HG03575 (cell line): ENCODE measurements around the gene MPV17L2.
A peak's percentile ranks its signal among the peaks of the same experiment; 100 is the strongest.
"Not testable (repeated sequence)": the region's sequence is repeated elsewhere in the genome, so short reads cannot be mapped to it uniquely, and the experiment has no call there.

Source experiments
- ATAC-seq: cut with Tn5 transposase; IDR thresholded peaks from one replicate; pipeline ENCODE4 v1.9.1; 2021; ENCODE audit not compliant: unreplicated experiment, insufficient number of reproducible peaks, low FRiP score; ENCODE audit errors: extremely low read depth

Gene MPV17L2

DNA sequence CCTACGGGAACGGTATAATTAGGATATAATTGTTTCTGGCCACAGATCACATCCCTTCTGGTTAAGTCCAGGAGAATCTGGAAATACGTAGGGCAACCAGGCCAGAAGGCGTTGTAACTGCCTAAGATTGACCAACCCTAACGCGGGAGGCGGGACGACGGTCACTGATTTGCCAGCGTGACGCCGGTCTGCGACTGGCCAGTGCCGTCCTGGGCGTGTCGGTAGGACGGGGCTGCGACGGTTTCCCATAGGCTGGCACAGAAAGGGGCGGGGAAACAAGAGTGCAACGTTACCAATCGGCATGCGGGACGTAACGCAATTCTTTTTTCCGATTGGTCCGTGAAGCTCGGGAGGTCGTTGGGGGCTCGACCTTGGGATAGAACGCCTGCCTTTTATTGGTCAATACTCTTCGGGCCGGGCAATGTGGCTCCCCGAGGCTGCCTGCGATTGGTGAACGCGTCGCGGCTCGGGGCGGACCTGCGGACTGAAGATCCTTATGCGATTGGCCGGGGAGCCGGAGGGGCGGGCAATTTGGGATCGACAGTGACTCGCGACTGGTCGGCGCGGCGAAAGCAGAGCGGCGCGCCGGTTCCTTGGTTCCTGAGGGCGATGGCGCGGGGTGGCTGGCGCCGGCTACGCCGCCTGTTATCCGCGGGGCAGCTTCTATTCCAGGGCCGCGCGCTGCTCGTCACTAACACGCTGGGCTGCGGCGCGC is at the start of gene MPV17L2:
MPV17L2 (plus strand) TSS at position 546 of the 715 bp plus-strand sequence; CDS start at position 610, 64 bp downstream.
- ATAC-seq: peak; percentile 41

DNA sequence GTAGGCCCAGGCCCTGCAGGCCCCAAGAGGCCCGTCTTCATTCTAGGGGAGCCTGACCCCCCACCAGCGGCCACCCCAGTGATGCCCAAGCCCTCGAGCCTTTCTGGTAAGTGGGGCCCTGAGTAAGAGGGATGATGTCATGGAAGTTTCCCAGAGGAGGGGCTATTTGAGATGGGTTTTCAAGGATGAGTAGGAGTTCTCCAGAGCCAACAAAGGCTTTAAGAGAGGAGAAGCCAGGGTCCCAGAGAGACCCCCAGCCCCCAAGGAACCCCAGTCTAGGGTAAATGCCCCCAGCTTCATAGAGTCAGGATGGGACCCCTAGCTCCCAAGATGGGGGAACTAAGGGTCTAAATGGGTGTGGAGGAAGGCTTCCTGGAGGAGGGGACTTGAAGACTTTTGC is 49.1 kb upstream of the MPV17L2 start:
- no peak for ATAC-seq

DNA sequence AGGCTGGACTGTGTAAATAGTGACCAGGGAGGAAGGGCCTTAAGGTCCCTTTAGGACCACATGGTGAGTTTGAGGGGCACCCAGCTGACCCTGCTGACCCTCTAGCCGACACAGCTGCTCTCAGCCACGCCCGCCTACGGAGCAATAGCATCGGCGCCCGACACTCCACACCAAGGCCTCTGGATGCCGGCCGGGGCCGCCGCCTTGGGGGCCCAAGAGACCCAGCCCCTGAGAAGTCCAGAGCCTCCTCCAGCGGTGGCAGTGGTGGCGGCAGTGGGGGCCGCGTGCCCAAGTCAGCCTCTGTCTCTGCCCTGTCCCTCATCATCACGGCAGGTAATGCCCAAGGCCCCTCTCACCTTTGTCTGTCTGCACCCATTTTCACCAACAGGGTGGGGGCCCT is 48.7 kb upstream of the MPV17L2 start:
- no peak for ATAC-seq

DNA sequence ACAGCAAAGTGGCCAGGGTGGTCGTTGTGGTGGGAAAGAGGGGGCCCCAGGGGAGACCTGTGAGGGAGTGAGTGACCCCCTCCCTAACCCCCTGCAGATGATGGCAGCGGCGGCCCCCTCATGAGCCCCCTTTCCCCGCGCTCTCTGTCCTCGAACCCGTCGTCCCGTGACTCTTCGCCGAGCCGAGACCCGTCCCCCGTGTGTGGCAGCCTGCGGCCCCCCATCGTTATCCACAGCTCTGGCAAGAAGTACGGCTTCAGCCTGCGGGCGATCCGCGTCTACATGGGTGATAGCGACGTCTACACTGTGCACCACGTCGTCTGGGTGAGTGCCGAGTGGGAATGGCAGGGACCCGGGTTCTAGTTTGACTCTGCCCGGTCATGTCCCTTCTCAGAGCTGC is 48.1 kb upstream of the MPV17L2 start:
- ATAC-seq: no peak

DNA sequence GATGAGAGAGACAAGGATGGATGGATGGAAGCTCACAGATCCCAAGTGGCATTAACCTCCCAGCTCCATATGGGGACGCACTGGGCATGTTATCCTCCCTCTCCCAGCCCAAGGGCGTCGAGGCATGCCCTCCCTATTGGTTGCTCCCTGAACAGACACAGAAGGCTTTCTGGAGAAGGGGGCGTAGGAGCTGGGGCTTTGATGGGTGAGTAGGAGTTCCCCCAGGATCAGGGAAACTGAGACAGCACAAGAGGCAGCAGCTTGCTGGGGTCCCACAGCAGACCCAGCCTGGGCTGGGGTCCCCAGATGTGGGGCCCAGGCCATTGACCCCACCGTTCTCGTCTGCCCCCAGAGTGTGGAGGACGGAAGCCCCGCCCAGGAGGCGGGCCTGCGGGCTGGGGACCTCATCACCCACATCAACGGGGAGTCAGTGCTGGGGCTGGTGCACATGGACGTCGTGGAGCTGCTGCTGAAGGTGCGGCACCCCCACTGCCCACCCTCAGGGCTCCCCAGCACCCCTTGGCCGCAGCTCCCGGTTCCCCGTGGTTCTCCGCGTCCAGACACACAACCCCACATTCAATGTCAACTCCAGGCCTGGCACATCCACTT is 47.5 kb upstream of the MPV17L2 start:
- no peak for ATAC-seq

DNA sequence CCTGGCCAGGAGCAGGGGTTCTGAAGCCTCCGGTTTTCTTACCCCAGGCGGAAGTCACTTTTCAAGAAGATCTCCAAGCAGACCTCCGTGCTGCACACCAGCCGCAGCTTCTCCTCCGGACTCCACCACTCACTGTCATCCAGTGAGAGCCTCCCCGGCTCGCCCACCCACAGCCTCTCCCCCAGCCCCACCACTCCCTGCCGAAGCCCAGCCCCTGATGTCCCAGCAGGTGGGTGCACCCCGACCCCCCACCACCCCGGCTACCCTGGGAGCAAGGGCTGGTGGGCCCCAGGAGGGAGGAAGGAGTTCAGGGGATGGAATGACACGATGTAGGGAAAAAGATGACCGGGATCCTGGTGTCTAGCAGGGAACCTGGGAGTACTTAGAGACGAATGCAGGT is 45.6 kb upstream of the MPV17L2 start:
- no peak for ATAC-seq

DNA sequence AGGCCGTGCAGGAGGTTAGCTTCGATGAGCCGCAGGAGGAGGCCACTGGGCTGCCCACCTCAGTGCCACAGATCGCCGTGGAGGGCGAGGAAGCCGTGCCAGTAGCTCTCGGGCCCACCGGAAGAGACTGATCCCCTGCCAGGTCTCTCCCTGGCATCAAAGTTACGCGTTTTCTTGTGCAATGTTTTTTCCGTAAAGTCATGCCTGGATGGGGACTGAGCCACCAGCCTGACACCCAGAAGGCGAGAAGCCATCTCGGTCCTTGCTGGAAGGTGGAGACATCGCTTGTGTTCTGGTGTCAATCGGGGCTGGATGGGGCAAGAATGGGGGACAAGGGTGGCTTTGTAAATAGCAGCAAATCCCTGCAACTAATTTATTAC is 43.4 kb upstream of the MPV17L2 start:
- ATAC-seq: no peak

DNA sequence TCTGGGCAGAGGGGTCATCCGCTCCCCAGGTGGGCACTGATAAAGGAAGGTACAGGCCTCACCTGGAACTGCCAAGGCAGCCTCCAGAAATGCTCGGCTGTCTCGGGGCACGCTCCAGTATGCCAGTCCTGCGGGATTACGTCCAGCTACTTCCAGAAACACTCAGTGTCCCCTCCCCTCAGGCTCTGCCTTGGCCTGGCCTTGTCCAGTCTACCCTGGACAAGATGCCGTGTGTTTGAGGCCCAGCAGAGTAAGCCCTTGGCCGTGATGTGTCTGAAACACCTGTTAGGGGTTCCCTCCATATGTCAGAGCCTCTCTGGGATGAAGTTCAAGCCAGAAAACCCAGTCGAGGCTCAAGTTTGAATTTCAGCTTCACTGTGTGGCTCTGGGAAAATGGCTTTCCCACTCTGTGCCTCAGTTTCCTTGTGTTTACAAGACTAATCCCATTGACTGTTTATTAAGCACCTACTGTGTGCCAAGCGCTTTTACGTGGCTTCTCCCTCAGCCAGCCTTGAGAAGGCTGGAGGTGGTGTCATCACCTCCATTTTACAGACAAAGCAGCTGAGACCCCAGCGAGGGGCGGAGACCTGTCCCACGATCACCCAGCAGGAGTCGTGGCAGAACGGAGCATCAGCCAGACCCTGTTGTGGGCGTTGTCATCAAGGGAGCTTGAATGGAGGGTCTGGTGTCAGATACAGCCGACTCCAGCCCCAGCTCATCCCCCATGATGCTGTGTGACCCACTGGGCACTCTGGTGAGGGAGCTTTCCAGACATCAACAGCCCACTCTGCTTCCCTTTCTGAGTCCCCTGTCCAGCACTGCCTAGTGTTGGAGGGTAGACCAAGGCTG is 42.0 kb upstream of the MPV17L2 start:
- no peak for ATAC-seq

DNA sequence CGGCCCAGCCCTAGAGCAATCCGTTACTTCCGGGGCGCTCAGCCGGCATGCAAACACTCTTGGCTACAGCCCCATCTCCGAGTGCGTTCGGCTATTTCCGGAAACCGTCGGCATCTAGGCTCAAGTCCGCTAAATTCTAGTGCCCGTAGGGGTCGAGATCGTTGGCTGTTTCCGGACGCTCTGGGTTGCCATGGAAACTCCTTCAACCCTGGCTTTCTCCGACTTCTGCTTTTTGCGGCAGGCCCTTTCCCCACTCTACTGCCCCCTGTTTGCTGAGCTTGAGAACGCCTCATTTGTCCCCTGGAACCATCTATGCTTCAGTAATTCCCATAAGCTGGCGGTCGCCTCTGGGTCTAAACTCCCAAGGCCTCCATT is 40.6 kb upstream of the MPV17L2 start:
- peak; percentile 57 for ATAC-seq

DNA sequence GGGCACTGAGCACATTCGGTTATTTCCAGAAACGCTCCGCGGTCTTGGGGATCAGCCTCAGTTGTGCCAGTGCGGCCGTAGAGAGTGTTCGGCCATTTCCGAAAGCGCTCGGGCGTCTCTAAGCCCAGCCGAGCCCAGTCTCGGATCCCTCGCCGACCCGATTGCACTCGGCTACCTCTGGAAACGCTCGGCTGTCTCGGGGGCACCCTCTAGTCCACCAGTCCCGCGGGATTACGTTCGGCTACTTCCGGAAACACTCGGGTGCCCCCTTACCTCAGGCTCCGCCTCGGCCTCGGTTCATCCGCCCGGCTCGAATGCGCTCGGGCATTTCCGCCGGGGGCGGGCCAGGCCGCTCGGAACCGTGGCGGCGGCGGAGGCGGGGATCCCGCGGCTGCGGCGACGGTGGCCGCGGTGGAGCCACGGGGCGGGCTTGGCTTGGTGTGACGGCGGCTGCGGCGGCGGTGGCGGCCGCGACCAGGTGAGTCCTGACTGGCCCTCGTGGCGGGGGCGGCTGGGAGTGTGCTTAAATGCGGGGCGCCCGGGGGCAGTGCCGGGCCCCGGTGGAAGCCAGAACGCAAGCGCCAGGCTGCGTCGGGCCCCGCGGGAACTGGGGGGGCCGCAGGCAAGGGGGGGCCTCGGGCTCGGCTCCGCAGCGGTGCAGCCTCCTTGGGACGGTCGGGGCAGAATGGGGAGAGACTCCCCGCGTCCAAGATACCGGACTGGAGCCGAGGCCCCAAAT is 40.0 kb upstream of the MPV17L2 start, which contains the start of gene PIK3R2:
PIK3R2 (plus strand) TSS at position 347 of the 739 bp plus-strand sequence. CDS start 2,717 bp downstream, outside the sequence.
- peak; percentile 28 for ATAC-seq

DNA sequence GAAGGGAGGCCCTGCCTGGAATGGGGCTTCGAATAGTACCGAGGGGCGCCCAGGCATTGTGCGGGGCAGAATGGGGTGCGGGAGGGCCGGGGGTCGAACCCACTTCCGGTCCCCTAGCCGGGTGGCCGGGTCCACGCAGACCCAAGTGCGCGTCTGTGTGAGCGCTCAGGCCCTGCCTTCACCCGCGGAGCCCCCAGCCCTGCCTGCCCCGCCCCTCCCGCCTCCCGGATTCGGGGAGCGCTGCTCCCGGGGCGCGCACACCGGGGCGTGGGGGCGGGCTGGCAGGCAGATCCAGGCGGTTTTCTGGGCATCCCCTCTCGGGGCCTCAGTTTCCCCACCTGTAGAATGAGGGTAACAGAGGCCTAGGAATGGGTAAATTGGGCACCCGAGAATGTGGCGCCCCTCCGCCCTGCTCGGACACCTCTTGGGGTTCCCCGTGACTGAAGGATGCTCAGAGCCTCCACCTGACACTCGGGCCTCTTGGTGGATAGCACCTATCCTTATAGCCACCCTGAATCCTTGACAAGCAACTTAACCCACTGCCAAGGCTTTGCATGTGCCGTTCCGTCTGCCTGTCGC is 39.4 kb upstream of the MPV17L2 start:
- no peak for ATAC-seq

DNA sequence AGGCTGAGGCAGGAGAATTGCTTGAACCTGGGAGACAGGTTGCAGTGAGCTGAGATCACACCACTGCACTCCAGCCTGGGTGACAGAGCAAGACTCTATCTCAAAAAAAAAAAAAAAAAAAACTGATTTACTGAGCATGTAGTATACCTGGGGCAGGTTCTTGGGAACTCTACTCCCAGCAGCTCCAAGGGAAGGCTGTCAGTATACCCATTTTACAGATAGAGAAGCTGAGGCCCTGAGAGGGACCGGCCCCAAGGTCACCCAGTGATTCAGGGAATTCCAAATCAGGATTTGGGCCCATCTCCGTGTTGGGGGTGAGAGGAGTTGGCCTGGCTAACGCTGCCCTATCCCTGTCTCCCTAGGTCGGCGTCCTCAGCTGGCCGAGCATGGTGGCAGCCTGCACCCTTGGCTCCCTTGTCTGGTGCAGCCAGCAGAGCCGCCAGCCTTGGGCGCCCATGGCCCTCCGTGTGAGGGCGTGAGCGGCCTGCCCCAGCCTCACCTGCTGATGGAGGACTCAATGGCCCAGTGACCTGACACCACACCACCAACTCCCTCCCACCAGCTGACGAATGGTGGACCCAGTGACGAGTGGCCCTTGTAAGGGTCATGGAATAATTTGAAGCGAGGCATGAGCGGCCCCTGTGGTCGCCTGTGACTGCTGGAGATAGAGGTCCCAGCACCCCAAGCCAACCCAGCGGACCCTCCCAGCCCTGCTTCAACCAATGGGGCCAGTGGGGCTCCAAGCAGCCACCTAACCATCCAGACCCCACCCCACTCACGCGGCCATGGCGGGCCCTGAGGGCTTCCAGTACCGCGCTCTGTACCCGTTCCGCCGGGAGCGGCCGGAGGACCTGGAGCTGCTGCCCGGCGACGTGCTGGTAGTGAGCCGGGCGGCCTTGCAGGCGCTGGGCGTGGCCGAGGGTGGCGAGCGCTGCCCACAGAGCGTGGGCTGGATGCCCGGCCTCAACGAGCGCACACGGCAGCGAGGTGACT is 37.6 kb upstream of the MPV17L2 start:
- ATAC-seq: no peak

DNA sequence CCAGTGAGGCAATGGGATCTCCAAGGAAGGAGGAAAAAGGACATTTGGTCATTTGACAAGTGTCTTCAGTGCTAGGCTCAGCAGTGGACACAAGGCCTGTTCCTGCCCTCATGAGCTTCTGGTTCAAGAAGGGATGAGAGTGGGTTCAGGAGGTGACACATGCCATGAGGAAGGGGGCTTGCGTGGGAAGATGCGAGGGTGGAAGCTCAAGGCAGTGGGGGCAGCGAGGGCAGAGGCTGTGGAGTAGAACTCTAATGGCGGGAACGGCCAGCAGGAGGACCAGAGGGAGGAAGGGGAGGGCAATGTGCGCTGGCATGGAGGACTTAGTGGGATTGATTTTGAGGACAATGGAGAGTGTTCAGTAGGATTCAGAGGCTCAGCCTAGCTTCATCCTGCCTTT is 36.8 kb upstream of the MPV17L2 start:
- no peak for ATAC-seq

DNA sequence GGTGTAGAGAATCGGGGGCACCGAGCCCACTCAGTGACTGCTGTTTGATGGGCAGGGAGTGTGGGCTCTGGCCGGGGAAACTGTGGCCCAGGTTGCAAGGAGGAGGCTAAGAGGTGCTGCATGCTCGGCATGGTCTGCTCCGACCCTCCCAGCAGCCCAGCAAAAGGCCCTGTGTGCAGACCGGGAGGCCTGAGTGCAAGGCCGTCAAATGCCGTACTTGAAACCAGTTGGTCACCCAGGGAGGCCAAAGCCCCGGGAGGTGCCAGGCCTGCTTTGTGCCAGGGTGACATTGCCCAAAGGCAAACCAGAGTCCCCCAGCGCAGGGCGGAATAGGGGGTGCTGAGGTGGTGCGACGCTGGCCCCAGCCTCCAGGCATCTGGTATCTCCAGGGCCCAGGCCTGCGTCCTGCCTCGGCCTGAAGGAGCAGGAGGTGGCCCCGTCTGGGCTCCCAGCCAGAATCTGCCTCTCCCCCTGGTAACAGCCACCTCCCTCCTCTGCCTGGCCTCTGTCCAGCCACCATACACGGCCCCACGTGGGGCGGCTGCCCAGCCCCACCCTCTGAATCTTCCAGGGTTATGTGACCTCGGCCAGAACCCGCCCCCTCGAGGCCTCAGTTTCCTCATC is 36.1 kb upstream of the MPV17L2 start:
- no peak for ATAC-seq

DNA sequence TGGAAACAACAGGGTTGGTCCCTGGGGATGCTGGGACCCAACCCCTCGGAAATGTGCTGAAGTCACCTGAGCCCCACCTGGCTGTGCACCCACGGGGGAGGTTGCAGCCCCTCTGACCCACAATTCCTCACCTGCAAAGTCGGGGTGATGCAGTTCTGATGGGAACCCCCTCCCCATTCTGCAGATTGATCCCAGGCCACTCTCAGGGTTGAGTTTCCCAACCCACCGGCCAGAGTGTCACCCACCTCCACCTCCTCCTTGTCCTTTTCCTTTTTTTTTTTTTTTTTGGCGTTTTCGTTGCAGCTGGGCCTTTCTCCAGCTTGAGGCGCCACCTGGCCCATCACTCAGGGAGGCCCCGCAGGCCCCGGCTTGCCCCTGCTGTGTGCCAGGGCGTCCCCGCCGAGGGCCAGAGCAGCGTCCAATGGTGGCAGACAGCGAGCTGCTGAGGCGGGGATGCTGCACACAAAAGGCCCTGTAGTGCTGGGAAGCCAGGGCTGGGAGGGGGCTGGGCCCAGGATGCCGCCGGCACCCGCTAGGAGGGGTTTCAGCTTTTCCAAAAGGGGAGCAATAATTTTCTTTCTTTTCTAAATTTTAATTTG is 35.5 kb upstream of the MPV17L2 start:
- no peak for ATAC-seq

DNA sequence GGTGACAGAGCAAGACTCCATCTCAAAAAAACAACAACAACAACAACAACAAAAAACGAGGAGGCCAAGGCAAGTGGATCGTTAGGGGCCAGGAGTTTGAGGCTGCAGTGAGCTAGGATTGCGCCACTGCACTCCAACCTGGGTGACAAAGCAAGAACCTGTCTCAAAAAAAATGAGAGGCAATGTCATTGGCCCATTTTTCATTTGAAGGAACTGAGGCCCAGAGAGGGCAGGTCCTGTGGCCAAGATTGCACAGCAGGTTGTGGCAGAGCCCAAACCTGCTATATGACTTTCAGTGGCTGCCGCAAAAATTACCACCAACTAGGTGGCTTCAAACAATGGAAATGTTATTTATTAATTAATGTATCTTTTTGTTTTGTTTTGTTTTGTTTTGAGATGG is 34.6 kb upstream of the MPV17L2 start:
- no peak for ATAC-seq

DNA sequence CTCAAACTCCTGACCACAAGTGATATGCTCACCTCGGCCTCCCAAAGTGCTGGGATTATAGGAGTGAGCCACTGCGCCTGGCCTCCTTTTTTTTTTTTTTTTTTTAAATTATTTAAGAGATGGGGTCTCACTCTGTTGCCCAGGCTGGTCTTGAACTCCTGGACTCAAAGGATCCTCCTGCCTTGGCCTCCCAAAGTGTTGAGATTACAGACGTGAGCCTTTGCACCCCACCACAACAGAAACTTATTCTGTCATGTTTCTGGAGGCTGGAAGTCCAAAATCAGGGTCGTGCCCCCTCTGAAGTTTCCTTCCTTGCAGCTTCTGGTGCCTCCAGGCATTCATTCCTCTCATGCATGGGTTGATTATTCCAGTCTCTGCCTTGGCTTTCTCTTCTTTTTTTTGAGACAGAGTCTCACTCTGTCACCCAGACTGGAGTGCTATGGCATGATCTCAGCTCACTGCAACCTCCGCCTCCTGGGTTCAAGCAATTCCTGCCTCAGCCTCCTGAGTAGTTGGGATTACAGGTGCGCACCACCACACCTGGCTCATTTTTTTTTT is 33.9 kb upstream of the MPV17L2 start:
- ATAC-seq: not testable (repeated sequence)
